ENCODE data around the gene ATXN7L1. TPM values are rescaled to one million over a fixed set of nuclear protein-coding genes. Genes with fewer than 3 reads are reported as not detected.

ATXN7L1 gene, protein sequence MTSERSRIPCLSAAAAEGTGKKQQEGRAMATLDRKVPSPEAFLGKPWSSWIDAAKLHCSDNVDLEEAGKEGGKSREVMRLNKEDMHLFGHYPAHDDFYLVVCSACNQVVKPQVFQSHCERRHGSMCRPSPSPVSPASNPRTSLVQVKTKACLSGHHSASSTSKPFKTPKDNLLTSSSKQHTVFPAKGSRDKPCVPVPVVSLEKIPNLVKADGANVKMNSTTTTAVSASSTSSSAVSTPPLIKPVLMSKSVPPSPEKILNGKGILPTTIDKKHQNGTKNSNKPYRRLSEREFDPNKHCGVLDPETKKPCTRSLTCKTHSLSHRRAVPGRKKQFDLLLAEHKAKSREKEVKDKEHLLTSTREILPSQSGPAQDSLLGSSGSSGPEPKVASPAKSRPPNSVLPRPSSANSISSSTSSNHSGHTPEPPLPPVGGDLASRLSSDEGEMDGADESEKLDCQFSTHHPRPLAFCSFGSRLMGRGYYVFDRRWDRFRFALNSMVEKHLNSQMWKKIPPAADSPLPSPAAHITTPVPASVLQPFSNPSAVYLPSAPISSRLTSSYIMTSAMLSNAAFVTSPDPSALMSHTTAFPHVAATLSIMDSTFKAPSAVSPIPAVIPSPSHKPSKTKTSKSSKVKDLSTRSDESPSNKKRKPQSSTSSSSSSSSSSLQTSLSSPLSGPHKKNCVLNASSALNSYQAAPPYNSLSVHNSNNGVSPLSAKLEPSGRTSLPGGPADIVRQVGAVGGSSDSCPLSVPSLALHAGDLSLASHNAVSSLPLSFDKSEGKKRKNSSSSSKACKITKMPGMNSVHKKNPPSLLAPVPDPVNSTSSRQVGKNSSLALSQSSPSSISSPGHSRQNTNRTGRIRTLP
- total RNA-seq = 10 to 100 TPM; 11.2 to 16.9 TPM

GRCh38 chr7:105876091-105876963, at the start of gene ATXN7L1:
TSS of gene ATXN7L1 (minus strand) at chr7:105876599. CDS start at chr7:105876558, 41 bp downstream.
- POLR2A ChIA-PET = no interaction called here
- CTCF ChIA-PET = interaction anchor here (0.6 to 2.7 kb wide), 14 partner anchors 11 to 225 kb away, joined by 3 to 29 read pairs (median 4); no protein-coding TSS in a partner anchor
- Mint-ChIP-seq H3K27ac (peak within 1 kb of the TSS; percentile 77), H3K4me3 (peak within 1 kb of the TSS; percentile 82), H3K4me1 (peaks cover 65% of the 10 kb centered on the region), H3K9me3 (ENCODE audit: low read depth) (no peaks in the 10 kb centered on the region), H3K36me3 (ENCODE audit: low read depth) (peaks cover 5% of the 10 kb centered on the region), H3K27me3 (peaks cover 3% of the 10 kb centered on the region)
- DNase-seq (peak; percentile 96), ATAC-seq (peak; percentile 85)
- intact Hi-C loops (cut with DNase I, micrococcal nuclease) = loop anchor here (1.0 to 5.0 kb wide), 15 partner anchors 27 to 232 kb away; no protein-coding TSS in a partner anchor

- Mint-ChIP-seq H3K27me3 (peaks cover 3% of the 10 kb centered on the region), H3K9me3 (ENCODE audit: low read depth) (peaks cover 11% of the 10 kb centered on the region), H3K4me1 (peaks cover 24% of the 10 kb centered on the region), H3K27ac (no peak overlapping the region), H3K36me3 (ENCODE audit: low read depth) (peaks cover 12% of the 10 kb centered on the region), H3K4me3 (no peak overlapping the region)
- intact Hi-C loops (cut with DNase I, micrococcal nuclease) = loop anchor here in 1 of 2 experiments (5.0 kb wide), 4 partner anchors 34 to 159 kb away; partner anchors contain the start of gene ATXN7L1
- ATAC-seq (no peak), DNase-seq (no peak)
- POLR2A ChIA-PET = no interaction called here
- CTCF ChIA-PET = interaction anchor here (1.4 to 2.4 kb wide), 2 partner anchors 8 to 49 kb away, joined by 7 to 8 read pairs; no protein-coding TSS in a partner anchor
These were observed 49.7 kb upstream of the ATXN7L1 start for GRCh38 chr7:105926131-105926530.

DNA sequence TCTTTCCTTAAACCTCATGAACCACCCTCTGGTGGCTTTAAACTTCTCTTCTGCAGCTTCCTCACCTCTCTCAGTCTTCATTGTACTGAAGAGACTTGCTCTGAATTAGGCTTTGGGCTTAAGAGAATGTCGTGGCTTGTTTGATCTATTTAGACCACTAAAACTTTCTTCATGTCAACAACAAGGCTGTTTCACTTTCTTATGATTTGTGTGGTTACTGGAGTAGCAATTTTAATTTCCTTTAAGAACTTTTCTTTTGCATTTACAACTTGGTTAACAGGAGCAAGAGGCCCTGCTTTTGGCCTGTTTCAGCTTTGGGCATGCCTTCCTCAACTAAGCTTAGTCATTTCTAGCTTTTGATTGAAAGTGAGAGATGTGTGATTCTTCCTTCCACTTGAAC, 48.5 kb upstream of the ATXN7L1 start:
- peaks cover 11% of the 10 kb centered on the region for H3K9me3 Mint-ChIP-seq (ENCODE audit: low read depth)
- ChIA-PET POLR2A (interaction anchor here (0.6 kb wide), 1 partner anchor 944 kb away, joined by 3 read pairs; no protein-coding TSS in a partner anchor), CTCF (interaction anchor here (0.9 to 2.4 kb wide), 7 partner anchors 9 to 250 kb away, joined by 3 to 10 read pairs (median 7); no protein-coding TSS in a partner anchor)
- H3K4me3 Mint-ChIP-seq = no peak overlapping the region
- peaks cover 3% of the 10 kb centered on the region for H3K27me3 Mint-ChIP-seq
- peak overlapping the region; percentile 80 for H3K27ac Mint-ChIP-seq
- intact Hi-C loops (cut with DNase I, micrococcal nuclease) = loop anchor here (1.0 to 5.0 kb wide), 8 partner anchors 33 to 158 kb away; partner anchors contain the start of gene ATXN7L1 (in 2 of the 2)
- H3K4me1 Mint-ChIP-seq = peaks cover 24% of the 10 kb centered on the region
- peaks cover 12% of the 10 kb centered on the region for H3K36me3 Mint-ChIP-seq (ENCODE audit: low read depth)
- ATAC-seq (peak; percentile 91), DNase-seq (peak; percentile 59)

DNA sequence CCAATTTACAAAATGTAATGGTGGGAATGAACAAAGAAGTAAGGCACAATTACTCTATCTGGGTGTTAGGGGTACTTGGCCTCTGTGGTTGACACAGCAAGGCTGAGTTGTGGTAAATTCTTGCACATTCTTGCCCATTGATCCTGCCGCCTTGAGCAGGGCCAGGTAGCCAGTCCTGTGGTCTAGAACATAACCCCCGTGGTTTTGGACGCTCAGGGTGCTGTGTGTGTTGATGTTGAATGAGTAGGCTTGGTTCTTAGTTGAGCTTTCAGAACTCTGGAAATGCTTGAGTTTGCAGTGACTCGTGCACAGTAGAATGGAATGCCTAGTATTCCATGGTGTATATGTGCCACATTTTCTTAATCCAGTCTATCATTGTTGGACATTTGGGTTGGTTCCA, 44.4 kb upstream of the ATXN7L1 start:
- CTCF ChIA-PET = interaction anchor here (0.7 kb wide), 1 partner anchor 229 kb away, joined by 3 read pairs; no protein-coding TSS in a partner anchor
- peaks cover 14% of the 10 kb centered on the region for H3K36me3 Mint-ChIP-seq (ENCODE audit: low read depth)
- no peak for ATAC-seq

GRCh38 chr7:105917659-105918058, 41.3 kb upstream of the ATXN7L1 start:
- Mint-ChIP-seq H3K4me1 (no peaks in the 10 kb centered on the region), H3K9me3 (ENCODE audit: low read depth) (no peaks in the 10 kb centered on the region), H3K4me3 (no peak overlapping the region), H3K27me3 (no peaks in the 10 kb centered on the region), H3K27ac (no peak overlapping the region), H3K36me3 (ENCODE audit: low read depth) (peaks cover 5% of the 10 kb centered on the region)
- no peak for DNase-seq
- POLR2A ChIA-PET = no interaction called here
- intact Hi-C loops (cut with DNase I, micrococcal nuclease) = no loop called here
- no peak for ATAC-seq
- CTCF ChIA-PET = no interaction called here

More for the DNA sequence above, 44.4 kb upstream of the ATXN7L1 start:
- Mint-ChIP-seq H3K27ac (no peak overlapping the region), H3K4me1 (peaks cover 21% of the 10 kb centered on the region), H3K9me3 (ENCODE audit: low read depth) (peaks cover 11% of the 10 kb centered on the region), H3K27me3 (no peaks in the 10 kb centered on the region), H3K4me3 (no peak overlapping the region)
- intact Hi-C loops (cut with DNase I, micrococcal nuclease) = no loop called here
- POLR2A ChIA-PET = no interaction called here
- DNase-seq = no peak

DNA sequence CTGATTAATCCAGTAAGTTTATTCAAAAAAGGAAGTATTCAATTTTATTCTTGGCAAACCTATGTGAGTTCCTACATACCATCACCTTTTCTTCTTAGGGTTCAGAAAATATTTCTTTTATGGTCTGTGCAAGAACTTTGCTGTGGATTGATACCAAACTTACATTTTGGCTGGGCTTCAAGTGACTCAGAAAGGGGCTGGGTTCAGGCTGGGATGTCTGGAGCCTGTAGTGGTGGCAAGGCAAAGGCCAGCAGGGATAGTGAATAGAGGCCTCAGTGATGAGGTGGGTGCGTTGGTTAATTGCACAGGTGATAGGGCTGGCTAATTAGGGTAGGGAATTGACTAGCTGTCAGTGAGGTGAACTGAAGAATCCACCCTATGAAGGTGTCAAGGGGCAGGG, 40.2 kb upstream of the ATXN7L1 start:
- no peak for DNase-seq
- no peaks in the 10 kb centered on the region for H3K27me3 Mint-ChIP-seq
- CTCF ChIA-PET = no interaction called here
- H3K9me3 Mint-ChIP-seq (ENCODE audit: low read depth) = no peaks in the 10 kb centered on the region
- peaks cover 10% of the 10 kb centered on the region for H3K36me3 Mint-ChIP-seq (ENCODE audit: low read depth)
- no peak for ATAC-seq
- H3K27ac Mint-ChIP-seq = no peak overlapping the region
- POLR2A ChIA-PET = no interaction called here
- H3K4me3 Mint-ChIP-seq = no peak overlapping the region
- no peaks in the 10 kb centered on the region for H3K4me1 Mint-ChIP-seq
- intact Hi-C loops (cut with DNase I, micrococcal nuclease) = no loop called here

DNA sequence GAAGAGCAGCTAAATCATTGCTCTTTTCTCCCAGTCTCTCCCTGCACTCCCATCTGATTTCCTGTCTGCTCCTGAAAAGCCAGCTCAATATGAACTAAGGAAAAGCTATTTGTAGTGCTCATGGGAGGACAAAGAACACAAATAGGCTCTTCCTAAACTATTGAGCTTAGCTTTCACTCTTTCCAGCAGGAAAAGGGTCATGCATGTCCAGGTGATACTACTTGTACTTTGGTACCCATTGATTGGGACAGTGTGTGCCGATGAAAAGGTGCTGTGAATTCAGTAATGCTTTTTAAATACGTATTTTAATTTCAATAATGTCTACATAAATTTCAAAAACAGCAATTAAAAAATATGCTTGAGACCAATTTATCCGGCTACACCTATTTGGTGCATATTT, 37.5 kb upstream of the ATXN7L1 start:
- CTCF ChIA-PET = interaction anchor here (1.3 kb wide), 1 partner anchor 35 kb away, joined by 3 read pairs; no protein-coding TSS in a partner anchor
- no peaks in the 10 kb centered on the region for H3K27me3 Mint-ChIP-seq

GRCh38 chr7:105911961-105912575, 35.7 kb upstream of the ATXN7L1 start:
- POLR2A ChIA-PET = no interaction called here
- DNase-seq (no peak), ATAC-seq (no peak)
- CTCF ChIA-PET = no interaction called here
- Mint-ChIP-seq H3K9me3 (ENCODE audit: low read depth) (peaks cover 4% of the 10 kb centered on the region), H3K4me1 (peaks cover 4% of the 10 kb centered on the region), H3K27me3 (no peaks in the 10 kb centered on the region), H3K27ac (no peak overlapping the region), H3K36me3 (ENCODE audit: low read depth) (peaks cover 17% of the 10 kb centered on the region), H3K4me3 (no peak overlapping the region)
- intact Hi-C loops (cut with DNase I, micrococcal nuclease) = no loop called here

More for the DNA sequence above, 37.5 kb upstream of the ATXN7L1 start:
- Mint-ChIP-seq H3K9me3 (ENCODE audit: low read depth) (peaks cover 4% of the 10 kb centered on the region), H3K4me1 (peaks cover 4% of the 10 kb centered on the region), H3K36me3 (ENCODE audit: low read depth) (peaks cover 17% of the 10 kb centered on the region), H3K27ac (no peak overlapping the region), H3K4me3 (no peak overlapping the region)
- DNase-seq = no peak
- POLR2A ChIA-PET = interaction anchor here (0.6 kb wide), 1 partner anchor 271 kb away, joined by 3 read pairs; no protein-coding TSS in a partner anchor
- intact Hi-C loops (cut with DNase I, micrococcal nuclease) = no loop called here
- no peak for ATAC-seq

DNA sequence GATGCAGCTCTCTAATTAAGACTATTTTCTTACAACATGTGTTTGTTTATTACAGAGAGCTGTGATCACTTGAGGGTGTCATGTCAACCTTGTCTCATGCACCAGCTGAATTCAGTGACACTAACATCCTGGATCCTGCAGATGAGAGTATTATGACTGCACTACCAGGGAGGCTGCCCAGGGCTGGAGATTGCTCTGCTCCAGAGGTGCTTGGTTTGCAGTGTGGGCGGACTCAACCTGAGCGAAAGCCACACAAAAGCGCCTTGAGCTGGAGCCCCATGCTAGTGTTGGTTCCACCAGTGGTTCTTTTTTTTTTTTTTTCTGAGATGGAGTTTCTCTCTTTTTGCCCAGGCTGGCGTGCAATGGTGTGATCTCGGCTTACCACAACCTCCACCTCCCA, 33.8 kb upstream of the ATXN7L1 start:
- ChIA-PET CTCF (interaction anchor here (0.7 kb wide), 1 partner anchor 25 kb away, joined by 3 read pairs; no protein-coding TSS in a partner anchor), POLR2A (no interaction called here)
- peaks cover 4% of the 10 kb centered on the region for H3K4me1 Mint-ChIP-seq
- peaks cover 15% of the 10 kb centered on the region for H3K36me3 Mint-ChIP-seq (ENCODE audit: low read depth)
- no peaks in the 10 kb centered on the region for H3K27me3 Mint-ChIP-seq
- ATAC-seq (peak; percentile 85), DNase-seq (peak; percentile 63)
- intact Hi-C loops (cut with DNase I, micrococcal nuclease) = no loop called here
- peaks cover 4% of the 10 kb centered on the region for H3K9me3 Mint-ChIP-seq (ENCODE audit: low read depth)
- no peak overlapping the region for H3K27ac Mint-ChIP-seq
- H3K4me3 Mint-ChIP-seq = no peak overlapping the region

DNA sequence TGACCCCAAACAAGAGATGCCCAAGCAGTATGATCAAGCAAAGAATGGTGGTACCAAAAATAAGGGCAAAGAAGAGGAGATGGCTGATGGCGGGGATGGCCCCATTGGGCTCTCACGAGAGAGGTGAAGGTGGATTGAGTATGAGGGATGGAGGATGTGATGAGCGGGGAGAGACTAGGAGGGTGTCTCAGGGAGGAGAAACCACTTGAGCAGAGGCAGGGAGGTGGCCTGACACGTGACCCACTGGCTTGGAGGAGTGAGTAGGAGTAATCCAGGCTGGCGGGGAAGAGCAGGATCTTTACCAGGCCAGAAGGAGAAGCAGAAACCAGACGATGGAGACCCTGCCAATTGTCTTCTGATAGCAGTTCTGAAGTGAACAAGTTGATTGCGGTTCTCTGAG, 33.3 kb upstream of the ATXN7L1 start:
- DNase-seq (no peak), ATAC-seq (no peak)
- intact Hi-C loops (cut with DNase I, micrococcal nuclease) = no loop called here
- Mint-ChIP-seq H3K9me3 (ENCODE audit: low read depth) (peaks cover 4% of the 10 kb centered on the region), H3K4me3 (no peak overlapping the region), H3K27me3 (no peaks in the 10 kb centered on the region), H3K36me3 (ENCODE audit: low read depth) (peaks cover 15% of the 10 kb centered on the region), H3K4me1 (peaks cover 4% of the 10 kb centered on the region), H3K27ac (no peak overlapping the region)
- ChIA-PET CTCF (no interaction called here), POLR2A (no interaction called here)

Measured in activated CD4-positive, alpha-beta T cell treated with anti-CD3 and anti-CD28 coated beads for 36 hours (primary cell).